ENCODE results near the gene ADGRL4. TPM values are rescaled to one million over a fixed set of nuclear protein-coding genes. Genes with fewer than 3 reads are reported as not detected.

The ADGRL4 gene
- total RNA-seq, 2 donors from 2014 or later = 1.4 to 5.2 TPM

DNA sequence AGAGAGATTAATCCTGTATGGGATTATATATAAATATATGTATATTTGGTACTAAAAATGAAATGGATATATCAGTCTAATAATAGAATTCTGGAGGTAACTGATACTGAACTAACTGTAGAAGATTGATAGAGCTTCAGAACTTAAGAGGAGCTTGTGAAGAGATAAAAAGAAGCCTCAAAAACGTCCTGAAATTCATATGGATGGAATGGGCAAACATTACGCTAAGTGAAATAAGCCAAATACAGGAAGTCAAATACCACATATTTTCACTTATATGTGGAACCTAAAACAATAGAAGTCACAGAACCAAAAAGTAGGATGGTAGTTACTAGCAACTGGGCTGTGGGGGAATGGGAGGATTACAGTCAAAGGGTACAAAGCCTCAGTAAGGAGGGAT, 36.0 kb upstream of the ADGRL4 start:
- no peaks in the 10 kb centered on the region for H3K4me1 ChIP-seq
- DNase-seq = no peak
- intact Hi-C loops (cut with DNase I) = no loop called here
- no peak overlapping the region for H3K4me3 ChIP-seq
- no peaks in the 10 kb centered on the region for H3K36me3 ChIP-seq
- no peaks in the 10 kb centered on the region for H3K9me3 ChIP-seq
- no peak overlapping the region for H3K27ac ChIP-seq
- no peaks in the 10 kb centered on the region for H3K27me3 ChIP-seq
- TF ChIP-seq, protein P1, sequence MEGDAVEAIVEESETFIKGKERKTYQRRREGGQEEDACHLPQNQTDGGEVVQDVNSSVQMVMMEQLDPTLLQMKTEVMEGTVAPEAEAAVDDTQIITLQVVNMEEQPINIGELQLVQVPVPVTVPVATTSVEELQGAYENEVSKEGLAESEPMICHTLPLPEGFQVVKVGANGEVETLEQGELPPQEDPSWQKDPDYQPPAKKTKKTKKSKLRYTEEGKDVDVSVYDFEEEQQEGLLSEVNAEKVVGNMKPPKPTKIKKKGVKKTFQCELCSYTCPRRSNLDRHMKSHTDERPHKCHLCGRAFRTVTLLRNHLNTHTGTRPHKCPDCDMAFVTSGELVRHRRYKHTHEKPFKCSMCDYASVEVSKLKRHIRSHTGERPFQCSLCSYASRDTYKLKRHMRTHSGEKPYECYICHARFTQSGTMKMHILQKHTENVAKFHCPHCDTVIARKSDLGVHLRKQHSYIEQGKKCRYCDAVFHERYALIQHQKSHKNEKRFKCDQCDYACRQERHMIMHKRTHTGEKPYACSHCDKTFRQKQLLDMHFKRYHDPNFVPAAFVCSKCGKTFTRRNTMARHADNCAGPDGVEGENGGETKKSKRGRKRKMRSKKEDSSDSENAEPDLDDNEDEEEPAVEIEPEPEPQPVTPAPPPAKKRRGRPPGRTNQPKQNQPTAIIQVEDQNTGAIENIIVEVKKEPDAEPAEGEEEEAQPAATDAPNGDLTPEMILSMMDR (IDR thresholded peaks at IDR 0.05) = no peak
- H3K9ac ChIP-seq (ENCODE audit: low read depth in 2 of 2, low read length in 2 of 2) = no peak overlapping the region

DNA sequence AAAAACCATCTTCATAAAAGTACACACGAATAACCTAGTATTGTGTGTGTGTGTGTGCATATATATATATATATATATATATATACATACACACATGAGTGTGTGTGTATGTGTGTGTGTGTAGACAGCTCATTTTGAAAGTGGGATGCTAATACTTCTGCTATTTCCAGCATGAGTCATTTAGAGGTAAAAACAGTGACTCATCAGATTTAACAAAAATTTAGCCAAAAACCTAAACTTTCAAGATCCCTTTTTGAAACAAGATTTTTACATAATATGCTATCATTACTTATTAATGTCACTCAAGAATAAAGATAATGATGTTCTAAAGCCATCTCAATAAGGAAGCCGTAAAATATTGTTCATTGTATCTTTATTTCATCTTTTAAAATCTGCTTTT, 35.6 kb upstream of the ADGRL4 start:
- TF ChIP-seq, protein P1 (IDR thresholded peaks at IDR 0.05) = no peak
- Histone ChIP-seq H3K4me3 (no peak overlapping the region), H3K9ac (ENCODE audit: low read depth in 2 of 2, low read length in 2 of 2) (no peak overlapping the region), H3K9me3 (no peaks in the 10 kb centered on the region), H3K27me3 (no peaks in the 10 kb centered on the region), H3K36me3 (no peaks in the 10 kb centered on the region), H3K4me1 (no peaks in the 10 kb centered on the region), H3K27ac (no peak overlapping the region)
- no peak for DNase-seq
- intact Hi-C loops (cut with DNase I) = no loop called here

DNA sequence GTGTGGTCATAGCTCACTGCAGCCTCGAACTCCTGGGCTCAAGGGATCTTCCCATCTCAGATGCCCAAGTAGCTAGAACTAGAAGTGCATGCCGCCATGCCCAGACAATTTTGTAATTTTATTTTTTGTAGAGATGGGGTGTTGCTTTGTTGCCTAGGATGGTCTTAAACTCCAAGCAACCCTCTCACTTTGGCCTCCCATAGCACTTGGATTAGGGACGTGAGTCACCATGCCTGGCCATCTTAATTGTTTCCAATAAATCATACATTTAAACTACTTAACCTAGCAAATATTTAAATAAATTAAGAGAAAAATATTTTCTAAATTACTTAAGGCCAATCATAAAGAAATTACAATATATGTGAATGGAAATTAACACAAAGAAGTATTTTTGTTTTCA, 35.1 kb upstream of the ADGRL4 start:
- no peaks in the 10 kb centered on the region for H3K4me1 ChIP-seq
- no peak overlapping the region for H3K9ac ChIP-seq (ENCODE audit: low read depth in 2 of 2, low read length in 2 of 2)
- no peaks in the 10 kb centered on the region for H3K36me3 ChIP-seq
- intact Hi-C loops (cut with DNase I) = no loop called here
- no peak for DNase-seq
- H3K27me3 ChIP-seq = no peaks in the 10 kb centered on the region
- no peak overlapping the region for H3K27ac ChIP-seq
- H3K4me3 ChIP-seq = no peak overlapping the region
- no peaks in the 10 kb centered on the region for H3K9me3 ChIP-seq
- TF ChIP-seq, protein P1 (IDR thresholded peaks at IDR 0.05) = no peak

DNA sequence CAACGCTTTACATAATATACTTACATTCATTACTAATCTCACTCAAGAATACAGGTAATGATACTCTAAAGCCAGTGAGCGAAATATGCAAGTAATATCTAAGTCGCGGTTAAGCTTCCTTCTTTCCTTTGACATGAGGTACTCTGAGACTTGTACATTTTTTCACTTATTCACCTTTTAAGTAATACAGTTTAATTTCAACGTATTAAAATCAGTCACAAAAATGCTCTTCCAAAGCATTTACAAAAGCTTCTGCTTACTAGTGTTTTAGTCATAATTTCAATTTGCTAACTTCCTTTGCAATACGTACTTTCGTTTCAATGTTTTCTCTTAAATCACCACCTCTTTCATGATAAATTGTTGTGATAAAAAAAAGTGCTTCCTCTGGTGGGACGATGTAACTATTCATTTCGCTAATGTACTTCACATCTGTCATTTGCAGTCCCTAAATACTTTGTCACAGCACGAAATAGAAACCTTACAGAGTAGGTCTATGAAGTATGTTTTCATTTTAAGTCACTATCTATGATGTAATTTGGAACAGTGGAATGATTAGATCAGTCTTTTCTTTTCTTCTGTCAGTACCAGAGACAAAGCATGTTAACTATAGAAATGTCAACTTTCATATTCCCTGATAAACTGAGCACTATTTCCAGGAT, 34.0 kb upstream of the ADGRL4 start:
- Histone ChIP-seq H3K4me3 (no peak overlapping the region), H3K4me1 (no peaks in the 10 kb centered on the region), H3K27ac (no peak overlapping the region), H3K9ac (ENCODE audit: low read depth in 2 of 2, low read length in 2 of 2) (no peak overlapping the region), H3K36me3 (no peaks in the 10 kb centered on the region), H3K9me3 (no peaks in the 10 kb centered on the region), H3K27me3 (no peaks in the 10 kb centered on the region)
- no peak for DNase-seq
- TF ChIP-seq, protein P1 (IDR thresholded peaks at IDR 0.05) = no peak
- intact Hi-C loops (cut with DNase I) = no loop called here

DNA sequence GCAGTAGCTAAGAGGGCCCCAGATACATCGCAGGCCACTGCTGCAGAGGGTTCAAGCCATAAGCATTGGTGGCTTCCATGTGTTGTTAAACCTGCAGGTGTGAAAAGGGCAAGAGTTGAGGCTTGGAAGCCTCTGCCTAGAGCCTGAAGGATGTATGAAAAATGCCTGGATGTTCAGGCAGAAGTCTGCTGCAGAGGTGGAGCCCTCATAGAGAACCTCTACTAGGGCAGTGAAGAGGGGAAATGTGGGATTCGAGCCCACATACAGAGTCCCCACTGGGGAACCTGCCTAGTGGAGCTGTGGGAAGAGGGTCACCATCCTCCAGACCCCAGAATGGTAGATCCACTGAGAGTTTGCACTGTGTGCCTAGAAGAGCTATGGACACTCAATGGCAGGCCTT, 30.6 kb upstream of the ADGRL4 start:
- Histone ChIP-seq H3K36me3 (no peaks in the 10 kb centered on the region), H3K4me1 (no peaks in the 10 kb centered on the region), H3K27me3 (no peaks in the 10 kb centered on the region), H3K27ac (no peak overlapping the region), H3K4me3 (no peak overlapping the region), H3K9ac (ENCODE audit: low read depth in 2 of 2, low read length in 2 of 2) (no peak overlapping the region), H3K9me3 (no peaks in the 10 kb centered on the region)
- TF ChIP-seq, protein P1 (IDR thresholded peaks at IDR 0.05) = no peak
- intact Hi-C loops (cut with DNase I) = no loop called here
- DNase-seq = no peak
